ENCODE data around the gene ABHD13.

GRCh38 chr13:108214441-108215271 is 3.5 kb upstream of the ABHD13 start:
- no peak for TF ChIP-seq CTCF (IDR thresholded peaks at IDR 0.05)
- no peak for TF ChIP-seq POLR2A (IDR thresholded peaks at IDR 0.05)
